Stimulated activated naive CD8-positive, alpha-beta T cell treated with anti-CD3 and anti-CD28 coated beads, Interleukin-15, Interleukin-2, amounts not matched to agents 100 ng/mL and 50 ng/mL, for 24 hours (primary cell): ENCODE data around the gene RPS29.
"Not testable (repeated sequence)": the region's sequence is repeated elsewhere in the genome, so short reads cannot be mapped to it uniquely, and the experiment has no call there.

ENCODE experiments used
- H3K27ac Mint-ChIP-seq: one replicate; pipeline ENCODE4 v1.8.0; 2021; ENCODE audit warnings: mild to moderate bottlenecking, mixed read lengths
- H3K27me3 Mint-ChIP-seq: one replicate; pipeline ENCODE4 v1.8.0; 2021; ENCODE audit warnings: mixed read lengths
- H3K36me3 Mint-ChIP-seq: one replicate; pipeline ENCODE4 v1.8.0; 2021; ENCODE audit warnings: low read depth, mixed read lengths
- H3K4me1 Mint-ChIP-seq: one replicate; pipeline ENCODE4 v1.8.0; 2021; ENCODE audit warnings: low read depth, mixed read lengths
- H3K4me3 Mint-ChIP-seq: one replicate; pipeline ENCODE4 v1.8.0; 2021; ENCODE audit warnings: mild to moderate bottlenecking, mixed read lengths
- H3K9me3 Mint-ChIP-seq: one replicate; pipeline ENCODE4 v1.8.0; 2021; ENCODE audit warnings: mixed read lengths

The RPS29 gene

GRCh38 chr14:49615776-49616175, 29.6 kb upstream of the RPS29 start:
- peaks cover 62% of the 10 kb centered on the region for H3K36me3 Mint-ChIP-seq
- H3K4me1 Mint-ChIP-seq, result peaks cover 17% of the 10 kb centered on the region
- H3K9me3 Mint-ChIP-seq, result no peaks in the 10 kb centered on the region
- no peaks in the 10 kb centered on the region for H3K27me3 Mint-ChIP-seq
- H3K4me3 Mint-ChIP-seq, result no peak overlapping the region
- H3K27ac Mint-ChIP-seq, result no peak overlapping the region

DNA sequence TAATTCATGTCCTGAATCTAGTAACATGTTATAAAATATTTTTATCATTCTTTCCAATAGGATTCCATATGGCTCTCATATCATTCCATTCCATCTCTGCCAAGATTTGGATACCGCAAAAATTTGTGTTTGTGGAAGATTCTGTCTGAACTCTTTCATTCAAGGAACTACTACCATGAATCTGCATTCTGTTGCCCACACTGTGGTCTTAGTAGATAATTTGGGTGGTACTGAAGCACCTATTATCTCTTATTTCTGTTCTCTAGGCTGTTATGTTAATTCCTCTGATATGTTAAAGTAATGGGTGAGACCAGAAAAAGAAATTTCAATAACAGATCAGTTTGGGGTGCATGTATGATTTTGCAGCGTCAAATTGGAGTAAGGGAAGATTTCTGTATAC, 28.0 kb upstream of the RPS29 start:
- Mint-ChIP-seq H3K9me3 (no peaks in the 10 kb centered on the region), H3K27ac (no peak overlapping the region)

DNA sequence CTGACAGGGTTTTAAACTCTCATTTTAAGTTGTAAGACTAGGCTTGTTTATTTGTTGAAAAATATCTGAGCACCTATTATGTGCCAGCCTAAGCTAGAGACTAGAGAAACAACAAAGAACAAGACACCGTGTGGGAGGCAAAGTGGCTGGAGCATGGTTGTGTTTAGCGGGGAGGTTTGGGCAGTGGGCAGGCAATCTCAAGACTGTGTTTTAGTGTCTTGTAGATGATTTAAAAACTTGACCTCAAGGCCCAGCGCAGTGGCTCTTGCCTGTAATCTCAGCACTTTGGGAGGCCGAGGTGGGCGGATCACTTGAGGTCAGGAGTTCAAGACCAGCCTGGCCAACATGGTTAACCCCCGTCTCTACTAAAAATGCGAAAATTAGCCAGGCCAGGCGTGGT, 26.5 kb upstream of the RPS29 start:
- Mint-ChIP-seq H3K27ac (no peak overlapping the region), H3K27me3 (no peaks in the 10 kb centered on the region), H3K4me3 (no peak overlapping the region), H3K36me3 (peaks cover 61% of the 10 kb centered on the region), H3K9me3 (no peaks in the 10 kb centered on the region), H3K4me1 (peaks cover 4% of the 10 kb centered on the region)

More for the DNA sequence above, 28.0 kb upstream of the RPS29 start:
- Mint-ChIP-seq H3K27me3 (no peaks in the 10 kb centered on the region), H3K36me3 (peaks cover 65% of the 10 kb centered on the region), H3K4me1 (peaks cover 17% of the 10 kb centered on the region), H3K4me3 (no peak overlapping the region)

DNA sequence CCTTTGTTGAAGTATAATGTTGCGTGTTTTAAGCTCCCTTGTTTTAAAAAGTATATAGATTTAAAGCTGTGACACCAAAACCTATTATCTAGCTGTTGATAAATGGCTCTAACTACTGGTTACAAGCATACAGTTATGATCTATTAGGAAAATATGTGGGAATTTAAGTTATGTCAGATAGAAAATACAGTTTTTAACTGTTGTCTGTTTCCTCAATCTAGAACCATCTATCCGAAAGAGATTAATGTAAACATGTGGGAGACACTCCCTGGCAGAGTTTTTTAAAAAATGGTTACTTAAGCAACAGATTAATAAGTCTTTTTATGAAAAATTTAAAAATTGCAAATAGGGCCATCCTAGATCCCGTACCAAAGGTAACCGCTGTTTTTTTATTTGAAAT, 26.1 kb upstream of the RPS29 start:
- Mint-ChIP-seq H3K4me3 (no peak overlapping the region), H3K9me3 (no peaks in the 10 kb centered on the region), H3K27ac (no peak overlapping the region), H3K27me3 (no peaks in the 10 kb centered on the region), H3K4me1 (peaks cover under 1% of the 10 kb centered on the region), H3K36me3 (peaks cover 60% of the 10 kb centered on the region)

DNA sequence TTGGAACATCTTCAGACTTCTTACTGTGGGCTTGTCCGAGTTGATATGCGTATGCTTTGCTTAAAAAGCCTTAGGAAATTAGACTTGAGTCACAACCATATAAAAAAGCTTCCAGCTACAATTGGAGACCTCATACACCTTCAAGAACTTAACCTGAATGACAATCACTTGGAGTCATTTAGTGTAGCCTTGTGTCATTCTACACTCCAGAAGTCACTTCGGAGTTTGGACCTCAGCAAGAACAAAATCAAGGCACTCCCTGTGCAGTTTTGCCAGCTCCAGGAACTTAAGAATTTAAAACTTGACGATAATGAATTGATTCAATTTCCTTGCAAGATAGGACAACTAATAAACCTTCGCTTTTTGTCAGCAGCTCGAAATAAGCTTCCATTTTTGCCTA, 21.4 kb upstream of the RPS29 start:
- H3K9me3 Mint-ChIP-seq, result no peaks in the 10 kb centered on the region
- H3K36me3 Mint-ChIP-seq, result peaks cover 64% of the 10 kb centered on the region
- H3K4me3 Mint-ChIP-seq, result no peak overlapping the region
- no peaks in the 10 kb centered on the region for H3K27me3 Mint-ChIP-seq
- peaks cover 7% of the 10 kb centered on the region for H3K4me1 Mint-ChIP-seq
- H3K27ac Mint-ChIP-seq, result no peak overlapping the region

GRCh38 chr14:49598485-49599300, 12.5 kb upstream of the RPS29 start, which contains the start of gene LRR1:
TSS of gene LRR1 (plus strand) at chr14:49598940. CDS start at chr14:49599021, 81 bp downstream.
- Mint-ChIP-seq H3K4me3 (peak within 1 kb of the TSS; percentile 98), H3K36me3 (peaks cover 28% of the 10 kb centered on the region), H3K27me3 (no peaks in the 10 kb centered on the region), H3K27ac (peak within 1 kb of the TSS; percentile 96), H3K4me1 (peaks cover 33% of the 10 kb centered on the region), H3K9me3 (no peaks in the 10 kb centered on the region)

GRCh38 chr14:49598189-49598484, 12.0 kb upstream of the RPS29 start:
- Mint-ChIP-seq H3K27me3 (no peaks in the 10 kb centered on the region), H3K4me3 (peak overlapping the region; percentile 98), H3K9me3 (no peaks in the 10 kb centered on the region), H3K4me1 (peaks cover 33% of the 10 kb centered on the region), H3K36me3 (peaks cover 25% of the 10 kb centered on the region), H3K27ac (peak overlapping the region; percentile 96)

DNA sequence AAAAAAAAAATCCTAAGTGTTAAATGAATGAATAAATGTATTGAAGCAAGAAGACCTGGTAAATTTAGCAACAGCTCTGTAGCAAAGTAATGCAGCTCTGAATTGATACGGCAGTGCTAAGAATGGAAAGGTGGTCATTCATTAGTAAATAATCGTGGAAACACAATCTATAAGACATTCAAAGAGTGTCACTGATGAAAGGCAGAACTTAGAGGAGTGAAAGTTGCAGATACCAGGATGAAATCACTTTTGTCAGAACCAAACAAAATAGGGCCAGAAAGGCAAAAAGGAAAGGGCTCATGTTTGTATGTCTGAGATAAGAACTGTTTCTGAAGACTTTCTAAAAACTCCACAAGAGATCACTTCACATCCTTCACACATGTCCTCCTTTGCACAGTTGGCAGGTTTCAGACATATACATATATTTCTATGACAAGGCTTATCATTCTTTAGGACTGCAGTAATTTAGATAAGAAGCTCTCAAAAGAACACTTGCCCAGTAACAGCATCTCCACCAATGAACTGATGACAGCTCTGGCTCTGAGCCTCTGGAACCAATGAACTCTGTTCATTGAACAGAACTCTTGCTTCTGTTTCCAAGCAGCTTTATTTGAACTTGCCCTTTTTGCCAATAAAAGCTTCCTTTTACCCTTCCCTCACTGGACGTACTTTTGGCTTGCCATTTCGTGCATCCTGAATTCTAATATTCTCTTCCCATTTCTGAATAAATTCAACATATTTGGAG, 8.3 kb upstream of the RPS29 start:
- no peak overlapping the region for H3K27ac Mint-ChIP-seq
- peaks cover 19% of the 10 kb centered on the region for H3K4me1 Mint-ChIP-seq
- no peaks in the 10 kb centered on the region for H3K27me3 Mint-ChIP-seq
- H3K36me3 Mint-ChIP-seq, result no peaks in the 10 kb centered on the region
- no peak overlapping the region for H3K4me3 Mint-ChIP-seq
- no peaks in the 10 kb centered on the region for H3K9me3 Mint-ChIP-seq

GRCh38 chr14:49593016-49593415, 6.8 kb upstream of the RPS29 start:
- no peak overlapping the region for H3K27ac Mint-ChIP-seq
- H3K4me1 Mint-ChIP-seq, result peaks cover 19% of the 10 kb centered on the region
- H3K9me3 Mint-ChIP-seq, result no peaks in the 10 kb centered on the region
- H3K4me3 Mint-ChIP-seq, result no peak overlapping the region
- H3K36me3 Mint-ChIP-seq, result no peaks in the 10 kb centered on the region
- H3K27me3 Mint-ChIP-seq, result no peaks in the 10 kb centered on the region

DNA sequence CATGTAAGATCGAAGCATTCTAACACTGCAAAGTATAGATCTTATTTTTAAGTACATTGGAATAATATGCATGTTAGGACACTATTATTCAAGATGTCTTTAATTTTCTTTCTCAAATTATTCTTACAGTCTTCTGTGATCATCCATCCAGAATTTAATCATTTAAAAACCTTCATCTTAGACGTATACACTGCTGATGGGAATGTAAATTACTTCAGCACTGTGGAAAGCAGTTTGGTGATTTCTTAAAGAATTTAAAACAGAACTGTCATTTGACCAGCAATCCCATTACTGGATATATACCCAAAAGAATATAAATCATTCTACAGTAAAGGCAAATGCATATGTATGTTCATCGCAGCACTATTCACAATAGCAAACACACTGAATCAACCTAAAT, 3.2 kb upstream of the RPS29 start:
- H3K36me3 Mint-ChIP-seq, result peaks cover 21% of the 10 kb centered on the region
- H3K27ac Mint-ChIP-seq, result no peak overlapping the region
- H3K4me1 Mint-ChIP-seq, result peaks cover 19% of the 10 kb centered on the region
- H3K27me3 Mint-ChIP-seq, result no peaks in the 10 kb centered on the region
- H3K9me3 Mint-ChIP-seq, result no peaks in the 10 kb centered on the region
- H3K4me3 Mint-ChIP-seq, result no peak overlapping the region

DNA sequence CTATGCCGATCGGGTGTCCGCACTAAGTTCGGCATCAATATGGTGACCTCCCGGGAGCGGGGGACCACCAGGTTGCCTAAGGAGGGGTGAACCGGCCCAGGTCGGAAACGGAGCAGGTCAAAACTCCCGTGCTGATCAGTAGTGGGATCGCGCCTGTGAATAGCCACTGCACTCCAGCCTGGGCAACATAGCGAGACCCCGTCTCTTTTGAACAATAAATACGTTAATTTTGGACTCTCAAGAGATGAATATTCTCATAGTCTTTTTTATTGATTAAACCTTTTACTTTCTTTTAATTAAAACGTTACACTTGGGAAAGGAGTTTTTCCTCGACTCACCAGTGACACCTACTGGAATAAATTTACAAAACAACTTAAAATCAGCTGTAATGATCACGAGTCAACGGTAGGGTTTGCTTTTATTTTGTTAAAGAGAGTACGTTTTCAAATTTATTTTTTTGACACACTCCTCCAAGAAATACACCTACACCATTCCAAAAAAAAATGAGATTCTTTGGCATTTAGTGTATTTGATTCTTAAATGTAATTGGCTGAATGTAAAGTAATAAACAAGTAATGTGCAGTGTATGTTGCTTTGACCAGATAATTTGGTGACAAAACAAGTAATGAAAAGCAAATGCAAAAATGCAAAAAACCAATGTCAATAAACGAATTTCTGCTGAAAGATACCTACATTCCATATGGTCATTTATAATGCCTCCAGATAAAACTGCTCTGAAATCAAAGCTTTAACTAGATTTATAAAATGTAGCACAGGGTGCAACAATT, 687 bp upstream of the RPS29 start:
- H3K27me3 Mint-ChIP-seq, result no peaks in the 10 kb centered on the region
- H3K36me3 Mint-ChIP-seq, result peaks cover 46% of the 10 kb centered on the region

DNA sequence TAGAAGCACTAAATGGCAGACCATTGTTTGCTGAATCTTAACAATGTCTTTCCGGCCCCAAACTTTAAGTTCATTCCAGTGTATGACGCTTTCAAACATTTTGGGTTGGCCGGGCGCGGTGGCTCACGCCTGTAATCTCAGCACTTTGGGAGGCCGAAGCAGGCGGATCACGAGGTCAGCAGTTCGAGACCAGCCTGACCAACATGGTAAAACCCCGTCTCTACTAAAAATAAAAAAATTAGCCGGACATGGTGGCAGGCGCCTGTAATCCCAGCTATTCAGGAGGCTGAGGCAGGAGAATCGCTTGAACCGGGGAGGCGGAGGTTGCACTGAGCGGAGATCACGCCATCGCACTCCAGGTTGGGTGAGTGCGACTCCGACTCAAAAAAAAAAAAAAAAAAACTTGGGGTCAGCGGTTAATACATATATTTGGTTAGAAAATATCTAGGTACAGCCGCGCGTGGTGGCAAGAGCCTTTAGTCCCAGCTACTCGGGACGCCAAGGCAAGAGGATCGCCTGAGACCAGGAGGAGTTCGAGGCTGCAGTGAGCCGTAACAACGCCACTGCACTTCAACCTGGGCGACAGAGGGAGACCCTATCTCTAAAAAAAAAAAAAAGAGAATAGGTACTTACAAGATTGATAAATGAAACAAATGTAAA, 1.1 kb downstream of the RPS29 start:
- peaks cover 59% of the 10 kb centered on the region for H3K36me3 Mint-ChIP-seq
- peak overlapping the region; percentile 97 for H3K27ac Mint-ChIP-seq
- peak overlapping the region; percentile 93 for H3K4me3 Mint-ChIP-seq
- peaks cover 55% of the 10 kb centered on the region for H3K4me1 Mint-ChIP-seq
- H3K27me3 Mint-ChIP-seq, H3K9me3 Mint-ChIP-seq: not testable (repeated sequence)

More for the DNA sequence above, 687 bp upstream of the RPS29 start:
- peak overlapping the region; percentile 97 for H3K27ac Mint-ChIP-seq
- H3K4me1 Mint-ChIP-seq, result peaks cover 45% of the 10 kb centered on the region
- H3K4me3 Mint-ChIP-seq, result peak overlapping the region; percentile 93
- no peaks in the 10 kb centered on the region for H3K9me3 Mint-ChIP-seq

GRCh38 chr14:49584058-49584457, 2.1 kb downstream of the RPS29 start:
- H3K9me3 Mint-ChIP-seq, result no peaks in the 10 kb centered on the region
- peaks cover 65% of the 10 kb centered on the region for H3K4me1 Mint-ChIP-seq
- peaks cover 62% of the 10 kb centered on the region for H3K36me3 Mint-ChIP-seq
- H3K27me3 Mint-ChIP-seq, result no peaks in the 10 kb centered on the region
- H3K27ac Mint-ChIP-seq, result peak overlapping the region; percentile 97
- peak overlapping the region; percentile 93 for H3K4me3 Mint-ChIP-seq

DNA sequence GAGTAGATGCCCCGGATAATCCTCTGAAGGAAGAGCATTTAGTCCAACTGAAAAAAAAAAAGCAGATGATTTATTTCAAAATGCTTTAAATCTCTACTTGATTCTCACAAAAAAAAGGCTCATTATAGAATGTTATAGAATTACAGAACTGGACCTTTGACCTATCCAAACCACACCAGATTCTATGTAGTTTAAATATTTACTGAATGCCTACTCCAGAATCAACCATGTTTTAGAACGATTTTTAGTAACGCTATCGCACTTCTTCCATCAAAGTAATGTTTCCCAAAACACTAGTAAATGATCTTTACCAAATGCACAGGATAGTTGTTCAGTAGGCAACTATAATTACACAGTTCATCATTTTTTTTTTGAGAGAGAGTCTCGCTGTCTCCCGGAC, 2.6 kb downstream of the RPS29 start:
- peaks cover 68% of the 10 kb centered on the region for H3K4me1 Mint-ChIP-seq
- H3K9me3 Mint-ChIP-seq, result no peaks in the 10 kb centered on the region
- peak overlapping the region; percentile 97 for H3K27ac Mint-ChIP-seq
- peaks cover 62% of the 10 kb centered on the region for H3K36me3 Mint-ChIP-seq
- H3K27me3 Mint-ChIP-seq, result no peaks in the 10 kb centered on the region
- peak overlapping the region; percentile 93 for H3K4me3 Mint-ChIP-seq
